Keratinocyte (primary cell): ENCODE data around the gene BMS1. TPM values are rescaled to one million over a fixed set of nuclear protein-coding genes. Genes with fewer than 3 reads are reported as not detected.
"Not testable (repeated sequence)": the region's sequence is repeated elsewhere in the genome, so short reads cannot be mapped to it uniquely, and the experiment has no call there.

Experiments
- DNase-seq: peaks from one replicate; pipeline ENCODE4 v3.0.0-alpha.2; 2011; ENCODE audit warnings: low read depth, missing footprints, low spot score
- FAIRE-seq: peaks from 2 replicates; lab custom pipeline; 2011; peaks lifted over from hg19 to GRCh38; lab: Jason Lieb, UNC
- H2AFZ ChIP-seq: 2 replicates; pipeline ENCODE4 v1.6.0; 2012; ENCODE audit warnings: low read length, control low read depth, inconsistent platforms; ENCODE audit not compliant: control insufficient read depth
- H3K27ac ChIP-seq: 2 replicates; pipeline ENCODE4 v1.5.1; 2011; ENCODE audit warnings: low read length; ENCODE audit not compliant: control insufficient read depth, insufficient read depth
- H3K27me3 ChIP-seq: 3 replicates; pipeline ENCODE4 v1.6.0; 2011; ENCODE audit warnings: low read length; ENCODE audit not compliant: control insufficient read depth, insufficient read depth; ENCODE audit errors: extremely low read depth
- H3K36me3 ChIP-seq, 2 experiments: 2 replicates in 1 of 2; 3 replicates in 1 of 2; pipeline ENCODE4 v1.5.1; 2011; ENCODE audit warnings: low read length in 2 of 2, mild to moderate bottlenecking in 1 of 2; ENCODE audit not compliant: control insufficient read depth in 2 of 2, insufficient read depth in 2 of 2; ENCODE audit errors: extremely low read depth in 1 of 2
- H3K4me1 ChIP-seq: 3 replicates; pipeline ENCODE4 v1.5.1; 2011; ENCODE audit warnings: low read length; ENCODE audit not compliant: control insufficient read depth, insufficient read depth; ENCODE audit errors: extremely low read depth
- H3K4me2 ChIP-seq: 3 replicates; pipeline ENCODE4 v1.6.0; 2011; ENCODE audit warnings: low read depth, low read length; ENCODE audit not compliant: control insufficient read depth, insufficient read depth; ENCODE audit errors: extremely low read depth
- H3K4me3 ChIP-seq, 3 experiments: fragments of 200-600 bp in 1 of 3; sonication (generic) in 1 of 3; 2 replicates in 2 of 3; 3 replicates in 1 of 3; pipeline ENCODE4 v1.5.1; 2011 to 2016; ENCODE audit warnings: low read length in 3 of 3, mild to moderate bottlenecking in 3 of 3, control low read depth in 2 of 3, inconsistent platforms in 1 of 3, low read depth in 1 of 3, mixed read lengths in 1 of 3, mixed run types in 1 of 3, moderate library complexity in 1 of 3; ENCODE audit not compliant: control insufficient read depth in 2 of 3, insufficient read depth in 2 of 3; ENCODE audit errors: extremely low read depth in 1 of 3
- H3K79me2 ChIP-seq: 2 replicates; pipeline ENCODE4 v1.6.0; 2012; ENCODE audit warnings: low read length; ENCODE audit not compliant: control insufficient read depth, insufficient read depth
- H3K9ac ChIP-seq: 3 replicates; pipeline ENCODE4 v1.6.0; 2011; ENCODE audit warnings: low read length; ENCODE audit not compliant: control insufficient read depth, insufficient read depth; ENCODE audit errors: extremely low read depth
- H3K9me1 ChIP-seq: 3 replicates; pipeline ENCODE4 v1.6.0; 2011; ENCODE audit warnings: low read length; ENCODE audit not compliant: control insufficient read depth, insufficient read depth; ENCODE audit errors: extremely low read depth
- H3K9me3 ChIP-seq: 2 replicates; pipeline ENCODE4 v1.5.1; 2012; ENCODE audit warnings: low read depth, low read length; ENCODE audit not compliant: control insufficient read depth
- H4K20me1 ChIP-seq: 3 replicates; pipeline ENCODE4 v1.6.0; 2011; ENCODE audit warnings: low read length; ENCODE audit not compliant: control insufficient read depth, insufficient read depth; ENCODE audit errors: extremely low read depth
- CTCF ChIP-seq, 3 experiments: IDR thresholded peaks in 1 of 3; conservative IDR thresholded peaks in 1 of 3; optimal IDR thresholded peaks in 1 of 3; 2 replicates in 2 of 3; 3 replicates in 1 of 3; pipeline versions ENCODE3 to v1.5.1; 2011; ENCODE audit warnings: low read length in 3 of 3, mild to moderate bottlenecking in 3 of 3, moderate library complexity in 2 of 3, control low read depth in 1 of 3, inconsistent platforms in 1 of 3; ENCODE audit not compliant: insufficient read depth in 2 of 3; ENCODE audit errors: extremely low read depth in 1 of 3
- EZH2 ChIP-seq: IDR thresholded peaks from one replicate; pipeline ENCODE4 v1.6.1; 2012; ENCODE audit warnings: inconsistent platforms, mild to moderate bottlenecking, low read length, moderate library complexity
- dilution Hi-C: fragments of 300-500 bp; cut with MboI; formaldehyde crosslinking; loops from one replicate; pipeline ENCODE4 v1.7.0; 2020; ENCODE audit warnings: low sequenced_read_pairs; ENCODE audit not compliant: extremely low pct_ligation_motif_present
- polyA plus RNA-seq, 5 experiments: library from polyadenylated mRNA; depleted of rRNA in 3 of 5; stranded (reverse) in 3 of 5; stranded (forward) in 1 of 5; unstranded in 1 of 5; fragments of >200 nt; gene quantifications; 1 replicate in 1 of 5; 2 replicates in 3 of 5; 3 replicates in 1 of 5; pipeline versions ENCODE4 v1.2.1 to v1.2.3, GENCODE V29; 2011 to 2012; ENCODE audit warnings: missing spikeins in 2 of 5, low read depth in 1 of 5, low replicate concordance in 1 of 5

The BMS1 gene
- polyA plus RNA-seq, 1 donor (not counting 4 experiments of a cell fraction or from before 2014, with no cell fraction given): 11.4 TPM

- no peaks in the 10 kb centered on the region for H3K4me1 ChIP-seq
- no peak for FAIRE-seq
- no peak overlapping the region for H3K4me3 ChIP-seq
- H3K27me3 ChIP-seq: no peaks in the 10 kb centered on the region
- H3K27ac ChIP-seq: no peak overlapping the region
- H2AFZ ChIP-seq: no peak overlapping the region
- H3K4me2 ChIP-seq: no peak overlapping the region
- dilution Hi-C loops: no loop called here
- H4K20me1 ChIP-seq: no peaks in the 10 kb centered on the region
- peaks cover 15% of the 10 kb centered on the region for H3K79me2 ChIP-seq
- H3K36me3 ChIP-seq: peaks cover 9 to 15% of the 10 kb centered on the region in 2 experiments
- H3K9me1 ChIP-seq: no peaks in the 10 kb centered on the region
- TF ChIP-seq CTCF (optimal IDR thresholded peaks at IDR 0.05 in 1 of 3, IDR thresholded peaks at IDR 0.05 in 1 of 3, conservative IDR thresholded peaks at IDR 0.05 in 1 of 3; ENCODE audit: extremely low read depth in 1 of 3, insufficient read depth in 2 of 3, low read length in 3 of 3) (no peak), EZH2 (no peak)
- no peaks in the 10 kb centered on the region for H3K9me3 ChIP-seq
- H3K9ac ChIP-seq: no peak overlapping the region
- no peak for DNase-seq
Observed at GRCh38 chr10:42827201-42827600, 44.6 kb downstream of the BMS1 start.

DNA sequence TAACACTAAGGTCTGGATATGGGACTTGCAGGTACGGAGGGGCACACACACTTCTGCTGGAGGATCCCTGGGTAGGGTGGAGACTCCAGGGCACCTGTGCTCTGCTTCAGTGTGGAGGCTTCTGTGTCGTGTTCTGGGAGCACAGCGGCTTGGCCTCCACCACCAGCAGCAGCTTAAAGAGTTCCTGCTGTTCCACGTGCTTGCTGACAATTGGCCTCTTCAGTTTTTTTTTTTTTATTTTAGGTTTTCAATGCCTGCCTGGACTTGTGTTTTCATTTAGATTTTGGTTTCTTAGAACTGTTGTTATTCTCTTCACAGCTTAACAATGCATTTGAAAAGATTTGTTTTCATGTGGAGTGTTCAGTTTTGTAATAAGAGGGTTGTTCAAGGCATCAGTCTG, 45.8 kb downstream of the BMS1 start:
- H3K9ac ChIP-seq, dilution Hi-C loops, H3K27me3 ChIP-seq, H4K20me1 ChIP-seq, H3K4me3 ChIP-seq, FAIRE-seq, H3K27ac ChIP-seq, DNase-seq, H3K9me3 ChIP-seq, H3K4me1 ChIP-seq, H3K4me2 ChIP-seq, H3K9me1 ChIP-seq, H2AFZ ChIP-seq: not testable (repeated sequence)
- peaks cover 15% of the 10 kb centered on the region for H3K79me2 ChIP-seq
- H3K36me3 ChIP-seq: peaks cover 7 to 15% of the 10 kb centered on the region in 2 experiments

- H3K4me1 ChIP-seq: no peaks in the 10 kb centered on the region
- no peak for FAIRE-seq
- H3K9me3 ChIP-seq: no peaks in the 10 kb centered on the region
- H3K4me2 ChIP-seq: no peak overlapping the region
- H3K27me3 ChIP-seq: no peaks in the 10 kb centered on the region
- DNase-seq: no peak
- no peak overlapping the region for H2AFZ ChIP-seq
- H3K9me1 ChIP-seq: no peaks in the 10 kb centered on the region
- H4K20me1 ChIP-seq: no peaks in the 10 kb centered on the region
- H3K4me3 ChIP-seq: no peak overlapping the region
- H3K9ac ChIP-seq: no peak overlapping the region
- dilution Hi-C loops: no loop called here
- peaks cover 12% of the 10 kb centered on the region for H3K79me2 ChIP-seq
- no peak overlapping the region for H3K27ac ChIP-seq
- peaks cover 7 to 12% of the 10 kb centered on the region in 2 experiments for H3K36me3 ChIP-seq
- no peak for TF ChIP-seq EZH2
- TF ChIP-seq CTCF (optimal IDR thresholded peaks at IDR 0.05 in 1 of 3, IDR thresholded peaks at IDR 0.05 in 1 of 3, conservative IDR thresholded peaks at IDR 0.05 in 1 of 3; ENCODE audit: extremely low read depth in 1 of 3, insufficient read depth in 2 of 3, low read length in 3 of 3): no peak
Observed at GRCh38 chr10:42830237-42830636, 47.6 kb downstream of the BMS1 start.
